ENCODE results near the gene GBP6. TPM values are rescaled to one million over a fixed set of nuclear protein-coding genes. Genes with fewer than 3 reads are reported as not detected.
A peak's percentile ranks its signal among the peaks of the same experiment; 100 is the strongest.

Gene GBP6
- total RNA-seq, 3 donors from 2014 or later, result 0.09 TPM; not detected in 2

DNA sequence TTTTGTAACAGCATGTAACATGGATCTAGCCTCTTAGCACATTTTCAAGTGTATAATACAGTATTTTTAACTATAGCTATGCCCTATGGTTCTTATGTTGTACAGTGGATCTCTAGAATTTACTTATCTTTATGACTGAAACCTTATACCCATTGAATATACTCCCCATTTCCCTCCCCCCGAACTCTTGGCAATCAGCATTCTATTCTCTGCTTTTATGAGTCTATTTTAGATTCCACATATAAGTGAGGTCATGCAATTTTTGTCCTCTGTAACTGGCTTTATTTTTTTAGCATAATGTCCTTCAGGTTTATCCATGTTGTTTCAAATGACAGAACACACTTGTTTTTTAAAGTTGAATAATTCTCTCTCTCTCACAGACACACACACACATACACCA lies 3.1 kb upstream of the GBP6 start:
- Histone ChIP-seq H3K36me3 (ENCODE audit: low read depth) (no peaks in the 10 kb centered on the region), H3K4me1 (ENCODE audit: low read depth) (peaks cover 5% of the 10 kb centered on the region), H3K9me3 (no peaks in the 10 kb centered on the region), H3K4me3 (no peak overlapping the region)
- DNase-seq (no peak), ATAC-seq (no peak)
- intact Hi-C loops (cut with DNase I, micrococcal nuclease), result loop anchor here in 1 of 2 donors (10.0 kb wide), 1 partner anchor 276 kb away; no protein-coding TSS in a partner anchor
- TF ChIP-seq, protein P1, sequence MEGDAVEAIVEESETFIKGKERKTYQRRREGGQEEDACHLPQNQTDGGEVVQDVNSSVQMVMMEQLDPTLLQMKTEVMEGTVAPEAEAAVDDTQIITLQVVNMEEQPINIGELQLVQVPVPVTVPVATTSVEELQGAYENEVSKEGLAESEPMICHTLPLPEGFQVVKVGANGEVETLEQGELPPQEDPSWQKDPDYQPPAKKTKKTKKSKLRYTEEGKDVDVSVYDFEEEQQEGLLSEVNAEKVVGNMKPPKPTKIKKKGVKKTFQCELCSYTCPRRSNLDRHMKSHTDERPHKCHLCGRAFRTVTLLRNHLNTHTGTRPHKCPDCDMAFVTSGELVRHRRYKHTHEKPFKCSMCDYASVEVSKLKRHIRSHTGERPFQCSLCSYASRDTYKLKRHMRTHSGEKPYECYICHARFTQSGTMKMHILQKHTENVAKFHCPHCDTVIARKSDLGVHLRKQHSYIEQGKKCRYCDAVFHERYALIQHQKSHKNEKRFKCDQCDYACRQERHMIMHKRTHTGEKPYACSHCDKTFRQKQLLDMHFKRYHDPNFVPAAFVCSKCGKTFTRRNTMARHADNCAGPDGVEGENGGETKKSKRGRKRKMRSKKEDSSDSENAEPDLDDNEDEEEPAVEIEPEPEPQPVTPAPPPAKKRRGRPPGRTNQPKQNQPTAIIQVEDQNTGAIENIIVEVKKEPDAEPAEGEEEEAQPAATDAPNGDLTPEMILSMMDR (IDR thresholded peaks at IDR 0.05), result no peak

DNA sequence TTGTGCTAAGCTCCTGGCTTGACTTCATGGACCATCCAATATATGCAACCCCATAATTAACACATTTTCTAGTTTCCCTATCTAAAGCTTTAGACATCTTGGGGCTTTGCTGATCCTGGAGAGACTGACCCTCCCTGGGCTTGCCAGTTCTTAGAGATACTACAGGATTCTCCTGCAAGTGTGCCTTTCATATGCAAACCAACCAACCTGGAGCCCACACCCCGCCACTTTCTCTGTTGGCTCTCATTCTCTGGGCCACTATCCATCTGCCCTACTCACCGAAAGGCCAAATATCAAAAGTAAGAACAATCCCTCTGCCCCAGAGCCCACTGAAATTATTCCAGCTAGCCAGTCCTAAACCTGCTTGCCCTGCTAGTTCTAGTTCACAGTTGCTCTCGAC lies 2.2 kb upstream of the GBP6 start:
- no peaks in the 10 kb centered on the region for H3K9me3 ChIP-seq
- intact Hi-C loops (cut with DNase I, micrococcal nuclease), result loop anchor here in 1 of 2 donors (10.0 kb wide), 1 partner anchor 277 kb away; no protein-coding TSS in a partner anchor
- DNase-seq, result no peak
- H3K4me3 ChIP-seq, result no peak overlapping the region
- peaks cover 5% of the 10 kb centered on the region for H3K4me1 ChIP-seq (ENCODE audit: low read depth)
- H3K36me3 ChIP-seq (ENCODE audit: low read depth), result no peaks in the 10 kb centered on the region
- ATAC-seq, result no peak
- TF ChIP-seq, protein P1 (IDR thresholded peaks at IDR 0.05), result no peak

DNA sequence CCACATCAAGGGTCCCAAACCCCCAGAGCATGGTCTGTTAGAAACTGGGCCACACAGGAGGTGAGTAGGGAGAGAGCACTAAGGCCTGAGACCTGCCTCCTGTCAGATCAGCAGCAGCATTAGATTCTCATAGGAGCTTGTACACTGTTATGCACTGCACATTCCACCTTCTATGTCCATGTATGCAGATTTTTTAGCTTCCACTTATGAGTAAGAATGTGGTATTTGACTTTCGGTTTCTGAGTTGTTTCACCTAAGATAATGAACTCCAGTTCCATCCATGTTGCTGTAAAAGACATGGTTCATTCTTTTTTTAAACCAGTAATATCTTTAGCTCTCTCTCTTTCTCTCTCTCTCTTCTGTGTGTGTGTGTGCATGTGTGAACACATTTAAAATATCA lies 663 bp upstream of the GBP6 start:
- H3K36me3 ChIP-seq (ENCODE audit: low read depth), result no peaks in the 10 kb centered on the region
- no peak overlapping the region for H3K4me3 ChIP-seq
- intact Hi-C loops (cut with DNase I, micrococcal nuclease), result loop anchor here in 1 of 2 donors (10.0 kb wide), 1 partner anchor 278 kb away; no protein-coding TSS in a partner anchor
- DNase-seq, result no peak
- H3K9me3 ChIP-seq, result no peaks in the 10 kb centered on the region
- TF ChIP-seq, protein P1 (IDR thresholded peaks at IDR 0.05), result no peak
- peak; percentile 13 for ATAC-seq
- peaks cover 2% of the 10 kb centered on the region for H3K4me1 ChIP-seq (ENCODE audit: low read depth)

DNA sequence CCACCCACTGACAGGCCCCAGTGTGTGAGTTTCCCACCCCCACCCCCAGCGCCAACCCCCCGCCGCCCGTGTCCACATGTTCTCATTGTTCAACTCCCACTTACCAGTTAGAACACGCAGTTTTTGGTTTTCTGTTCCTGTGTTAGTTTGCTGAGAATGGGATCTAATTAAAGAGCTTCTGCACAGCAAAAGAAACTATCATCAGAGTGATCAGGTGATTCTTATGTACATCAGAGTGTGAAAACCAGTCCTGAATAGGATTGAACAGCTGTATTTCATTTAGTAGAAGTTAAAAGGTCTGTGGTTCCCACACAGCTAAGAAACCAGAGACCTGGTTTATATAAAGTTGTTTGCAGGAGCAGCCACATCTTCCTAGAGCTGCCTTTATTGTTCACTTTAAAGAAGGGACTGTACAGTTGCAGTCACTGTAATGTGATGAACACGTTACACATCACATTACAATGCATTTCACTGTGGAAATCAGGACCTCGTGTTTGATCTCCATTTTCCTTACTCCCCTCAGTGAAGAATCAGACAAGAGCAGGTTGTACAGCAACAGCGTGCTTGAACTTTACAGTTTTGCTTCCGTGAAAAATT lies 1.2 kb downstream of the GBP6 start:
- TF ChIP-seq, protein P1 (IDR thresholded peaks at IDR 0.05), result no peak

DNA sequence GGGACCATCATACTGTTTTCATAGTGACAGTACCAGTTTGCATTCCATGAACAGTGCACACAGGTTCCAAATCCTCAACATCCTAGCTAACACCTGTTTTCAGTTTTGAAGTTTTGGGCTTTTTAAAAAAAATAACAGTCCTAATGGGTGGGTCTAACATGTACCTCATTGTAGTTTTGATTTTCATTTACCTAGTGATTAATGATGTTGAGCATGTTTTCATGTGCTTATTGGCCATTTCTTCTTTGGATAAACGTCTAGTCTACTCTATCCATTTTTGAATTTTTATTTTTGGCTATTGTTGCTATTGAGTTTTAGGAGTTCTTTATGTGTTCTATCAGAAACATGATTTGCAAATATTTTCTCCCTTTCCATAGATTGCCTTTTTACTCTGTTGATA lies 3.4 kb downstream of the GBP6 start:
- ATAC-seq, result no peak
- intact Hi-C loops (cut with DNase I, micrococcal nuclease), result loop anchor here in 1 of 2 donors (10.0 kb wide), 1 partner anchor 282 kb away; no protein-coding TSS in a partner anchor
- no peaks in the 10 kb centered on the region for H3K4me1 ChIP-seq (ENCODE audit: low read depth)
- TF ChIP-seq, protein P1 (IDR thresholded peaks at IDR 0.05), result no peak
- no peaks in the 10 kb centered on the region for H3K9me3 ChIP-seq
- H3K4me3 ChIP-seq, result no peak overlapping the region
- H3K36me3 ChIP-seq (ENCODE audit: low read depth), result no peaks in the 10 kb centered on the region
- DNase-seq, result no peak

More for the DNA sequence above, 1.2 kb downstream of the GBP6 start:
- Histone ChIP-seq H3K36me3 (ENCODE audit: low read depth) (no peaks in the 10 kb centered on the region), H3K9me3 (no peaks in the 10 kb centered on the region), H3K4me1 (ENCODE audit: low read depth) (no peaks in the 10 kb centered on the region), H3K4me3 (no peak overlapping the region)
- intact Hi-C loops (cut with DNase I, micrococcal nuclease), result loop anchor here in 1 of 2 donors (10.0 kb wide), 1 partner anchor 280 kb away; no protein-coding TSS in a partner anchor
- ATAC-seq (no peak), DNase-seq (no peak)
